Measurements from ENCODE around the gene PLA2G4E.

PLA2G4E gene

DNA sequence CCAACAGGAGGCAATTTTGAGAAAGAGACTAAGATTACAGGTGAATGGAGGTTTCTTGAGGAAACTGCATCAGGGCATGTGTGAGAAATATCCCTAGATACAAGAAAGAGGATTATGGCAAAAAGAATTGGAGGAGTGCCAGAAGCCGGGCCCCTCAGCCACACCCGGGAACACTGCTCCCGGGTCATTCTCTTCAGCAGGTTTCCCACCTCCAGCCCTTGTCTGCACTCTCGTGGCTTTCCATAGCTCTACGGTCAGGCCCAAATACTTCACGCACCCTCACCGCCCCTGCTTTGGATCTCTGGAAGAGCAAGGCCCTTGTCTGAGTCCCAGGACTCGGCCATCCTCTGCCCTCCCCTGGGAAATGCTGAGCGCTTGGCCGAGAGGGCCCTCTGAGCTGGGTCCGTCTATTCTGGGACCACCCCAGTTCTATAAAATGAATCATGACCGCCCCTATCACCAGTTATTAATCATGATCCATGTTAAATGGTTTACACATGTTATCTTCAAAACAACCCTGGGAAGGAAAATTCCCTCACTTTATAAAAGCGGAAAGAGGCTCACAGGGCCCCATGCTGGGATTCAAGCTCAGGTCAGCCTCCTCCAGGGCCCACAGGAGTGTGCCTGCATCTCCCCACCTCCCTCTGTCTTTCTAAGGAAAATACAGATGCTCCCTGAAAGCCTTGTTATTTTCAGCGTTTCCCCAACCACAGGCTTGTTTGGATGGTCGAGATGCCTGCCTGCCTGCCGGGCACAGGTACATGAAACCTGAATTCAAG is 88.1 kb downstream of the PLA2G4E start:
- no peak for DNase-seq

DNA sequence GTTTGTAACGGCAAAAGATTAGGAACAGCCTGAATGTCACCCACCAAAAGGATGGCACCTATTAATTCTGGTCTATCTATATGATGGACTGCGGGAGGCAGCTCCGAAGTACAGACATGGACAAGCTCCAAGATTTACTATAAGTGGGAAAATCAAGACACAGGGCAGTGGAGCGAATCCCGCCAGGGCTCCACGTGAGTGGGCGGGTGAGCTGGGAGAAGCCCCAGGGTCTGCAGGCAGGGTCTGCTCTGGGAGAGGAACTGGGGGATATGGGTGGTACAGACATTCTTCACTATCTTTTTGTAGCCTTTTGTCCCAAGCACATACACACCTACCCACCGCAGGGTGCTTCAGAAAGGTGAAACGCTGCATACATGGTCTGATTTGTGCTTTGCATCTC is 88.7 kb downstream of the PLA2G4E start:
- DNase-seq: no peak

Measured in CD4-positive, alpha-beta T cell treated with Interleukin-17A for 4 hours (primary cell).